Endothelial cell of umbilical vein (primary cell): ENCODE data around the gene CAMTA1. TPM values are rescaled to one million over a fixed set of nuclear protein-coding genes. Genes with fewer than 3 reads are reported as not detected.

Experiments
- BruUV-seq: library from RNA; stranded (reverse); fragments of 400-500 nt; replicated peaks from 2 replicates; lab custom pipeline; 2021; lab: Mats Ljungman, UMichigan
- CTCF ChIA-PET: fragments of 300-600, 350-600 bp; sonication (Branson Sonifier 250); formaldehyde crosslinking; loops from one replicate; lab custom pipeline; 2021; ENCODE audit warnings: antibody characterized with exemption, inconsistent platforms; lab: Charles Lee
- POLR2A ChIA-PET: fragments of 300-600, 350-600 bp; sonication (Branson Sonifier 250); formaldehyde crosslinking; loops from one replicate; lab custom pipeline; 2021; ENCODE audit warnings: antibody characterized with exemption, inconsistent platforms; lab: Charles Lee
- DNase-seq: peaks from one replicate; pipeline ENCODE4 v3.0.0-alpha.2; 2011; ENCODE audit warnings: low read depth, low spot score
- FAIRE-seq: peaks from 2 replicates; lab custom pipeline; 2011; peaks lifted over from hg19 to GRCh38; lab: Jason Lieb, UNC
- H2AFZ ChIP-seq: 2 replicates; pipeline ENCODE4 v1.6.0; 2012; ENCODE audit warnings: low read depth, low read length, control low read depth, inconsistent platforms
- H3K27ac ChIP-seq: 2 replicates; pipeline ENCODE4 v1.5.1; 2011; ENCODE audit warnings: low read depth, mild to moderate bottlenecking, control low read depth, low read length, moderate library complexity; ENCODE audit not compliant: insufficient read depth
- H3K27me3 ChIP-seq, 2 experiments: 2 replicates each; pipeline versions ENCODE4 v1.6.0 to v1.6.1; 2011; ENCODE audit warnings: low read length in 2 of 2, mixed read lengths in 1 of 2; ENCODE audit not compliant: control insufficient read depth in 2 of 2, insufficient read depth in 2 of 2
- H3K36me3 ChIP-seq, 2 experiments: 2 replicates in 1 of 2; 3 replicates in 1 of 2; pipeline ENCODE4 v1.5.1; 2011; ENCODE audit warnings: low read length in 2 of 2, mild to moderate bottlenecking in 1 of 2, moderate library complexity in 1 of 2; ENCODE audit not compliant: control insufficient read depth in 2 of 2, insufficient read depth in 2 of 2; ENCODE audit errors: extremely low read depth in 1 of 2
- H3K4me1 ChIP-seq: 3 replicates; pipeline ENCODE4 v1.5.1; 2011; ENCODE audit warnings: mild to moderate bottlenecking, low read length; ENCODE audit not compliant: control insufficient read depth, insufficient read depth; ENCODE audit errors: extremely low read depth
- H3K4me2 ChIP-seq: 2 replicates; pipeline ENCODE4 v1.6.1; 2011; ENCODE audit warnings: low read length, control low read depth, mixed read lengths; ENCODE audit not compliant: insufficient read depth
- H3K4me3 ChIP-seq, 3 experiments: fragments of 200-600 bp in 1 of 3; sonication (generic), shearing (Covaris generic) in 1 of 3; replicated peaks in 1 of 3; 2 replicates each; pipeline ENCODE4 v1.5.1; 2011 to 2016; ENCODE audit warnings: control low read depth in 3 of 3, low read length in 3 of 3, mild to moderate bottlenecking in 2 of 3, inconsistent platforms in 1 of 3, low read depth in 1 of 3, moderate library complexity in 1 of 3; ENCODE audit not compliant: insufficient read depth in 1 of 3
- H3K79me2 ChIP-seq: 2 replicates; pipeline ENCODE4 v1.6.0; 2012; ENCODE audit warnings: low read length, inconsistent platforms; ENCODE audit not compliant: control insufficient read depth, insufficient read depth
- H3K9ac ChIP-seq: replicated peaks from 2 replicates; pipeline ENCODE3; 2011; ENCODE audit warnings: low read length, control low read depth; ENCODE audit not compliant: insufficient read depth; ENCODE audit errors: extremely low read depth
- H3K9me1 ChIP-seq: replicated peaks from 3 replicates; pipeline ENCODE4 v1.6.0; 2011; ENCODE audit warnings: mild to moderate bottlenecking, low read length; ENCODE audit not compliant: control insufficient read depth, insufficient read depth; ENCODE audit errors: extremely low read depth
- H3K9me3 ChIP-seq: replicated peaks from 2 replicates; pipeline ENCODE4 v1.5.1; 2012; ENCODE audit warnings: low read length, inconsistent platforms; ENCODE audit not compliant: control insufficient read depth, insufficient read depth
- H4K20me1 ChIP-seq: replicated peaks from 2 replicates; pipeline ENCODE3; 2011; ENCODE audit warnings: mild to moderate bottlenecking, low read length; ENCODE audit not compliant: control insufficient read depth, insufficient read depth; ENCODE audit errors: extremely low read depth
- EZH2 ChIP-seq: IDR thresholded peaks from 2 replicates; pipeline ENCODE4 v1.6.1; 2012; ENCODE audit warnings: borderline replicate concordance, low read depth, mild to moderate bottlenecking, moderate library complexity, low read length, inconsistent platforms; ENCODE audit not compliant: severe bottlenecking
- FOS ChIP-seq: IDR thresholded peaks from 2 replicates; pipeline ENCODE4 v1.6.1; 2011; ENCODE audit warnings: mild to moderate bottlenecking, low read length, moderate library complexity, borderline replicate concordance; ENCODE audit not compliant: insufficient read depth
- JUN ChIP-seq: IDR thresholded peaks from 2 replicates; pipeline ENCODE4 v1.6.1; 2011; ENCODE audit warnings: borderline replicate concordance, low read depth; ENCODE audit not compliant: insufficient read length, insufficient read depth
- POLR2AphosphoS5 ChIP-seq: IDR thresholded peaks from 2 replicates; pipeline ENCODE4 v1.6.1; 2012; ENCODE audit warnings: low read depth, mild to moderate bottlenecking, control low read depth, low read length, moderate library complexity; ENCODE audit not compliant: insufficient read depth
- dilution Hi-C: fragments of 300-500 bp; cut with MboI; formaldehyde crosslinking; loops from one replicate; pipeline ENCODE4 v1.15.0; 2019; ENCODE audit warnings: low sequenced_read_pairs; ENCODE audit not compliant: extremely low pct_ligation_motif_present
- intact Hi-C: fragments of 100-400 bp; cut with micrococcal nuclease; formaldehyde crosslinking; loops from one replicate; pipeline ENCODE4 v1.10.0; 2022
- polyA plus RNA-seq, 4 experiments: library from polyadenylated mRNA; depleted of rRNA in 3 of 4; stranded (reverse) in 3 of 4; unstranded in 1 of 4; fragments of >200 nt; gene quantifications; 2 replicates each; pipeline versions ENCODE4 v1.2.1 to v1.2.3, GENCODE V29; 2011 to 2012; ENCODE audit warnings: missing spikeins in 1 of 4
- total RNA-seq: library from RNA; stranded (reverse); gene quantifications from 2 replicates; pipeline ENCODE4 v1.2.3, GENCODE V29; 2021
- TF ChIP-seq, protein P1 (sequence below), 2 donors: IDR thresholded peaks; 1 replicate in 1 of 2; 2 replicates in 1 of 2; pipeline ENCODE4 v1.5.1; 2011; ENCODE audit warnings: low read length in 2 of 2, mild to moderate bottlenecking in 2 of 2, moderate library complexity in 2 of 2, control low read depth in 1 of 2, inconsistent platforms in 1 of 2, low read depth in 1 of 2; ENCODE audit not compliant: insufficient read depth in 1 of 2; ENCODE audit errors: extremely low read depth in 1 of 2
- TF ChIP-seq, protein P2 (sequence below): IDR thresholded peaks from 2 replicates; pipeline ENCODE4 v1.6.1; 2011; ENCODE audit not compliant: insufficient read depth, insufficient read length

CAMTA1 gene
- total and polyA plus RNA-seq, 2 donors (not counting 3 experiments of a cell fraction or from before 2014, with no cell fraction given), result 50.8 to 92.7 TPM

DNA sequence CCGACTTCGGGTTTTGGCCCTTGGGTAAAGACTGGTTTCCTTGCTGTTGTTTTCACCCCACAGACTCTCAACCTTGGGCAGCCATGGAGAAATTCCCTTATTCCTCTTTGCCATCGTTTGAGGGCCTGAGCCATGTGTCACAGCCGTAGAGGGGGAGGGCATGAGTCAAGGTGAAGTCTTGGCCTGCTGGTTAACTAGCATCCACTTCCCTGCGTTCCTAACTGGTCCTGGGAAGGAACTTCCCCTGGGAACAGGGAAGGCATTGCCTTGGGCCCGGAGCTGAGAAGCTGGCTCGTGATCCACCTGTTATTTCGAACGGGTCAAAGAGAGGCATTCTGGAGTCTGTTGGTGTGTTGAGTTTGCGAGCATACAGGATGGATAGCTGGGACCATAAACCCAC lies 464.9 kb downstream of the CAMTA1 start:
- no peak overlapping the region for H3K9ac ChIP-seq
- H4K20me1 ChIP-seq, result no peaks in the 10 kb centered on the region
- POLR2A ChIA-PET, result no interaction called here
- H3K27me3 ChIP-seq, result no peaks in the 10 kb centered on the region
- FAIRE-seq (no peak), DNase-seq (no peak)
- H3K79me2 ChIP-seq, result no peaks in the 10 kb centered on the region
- no peak overlapping the region for H3K27ac ChIP-seq
- H2AFZ ChIP-seq, result no peak overlapping the region
- TF ChIP-seq, protein P1, sequence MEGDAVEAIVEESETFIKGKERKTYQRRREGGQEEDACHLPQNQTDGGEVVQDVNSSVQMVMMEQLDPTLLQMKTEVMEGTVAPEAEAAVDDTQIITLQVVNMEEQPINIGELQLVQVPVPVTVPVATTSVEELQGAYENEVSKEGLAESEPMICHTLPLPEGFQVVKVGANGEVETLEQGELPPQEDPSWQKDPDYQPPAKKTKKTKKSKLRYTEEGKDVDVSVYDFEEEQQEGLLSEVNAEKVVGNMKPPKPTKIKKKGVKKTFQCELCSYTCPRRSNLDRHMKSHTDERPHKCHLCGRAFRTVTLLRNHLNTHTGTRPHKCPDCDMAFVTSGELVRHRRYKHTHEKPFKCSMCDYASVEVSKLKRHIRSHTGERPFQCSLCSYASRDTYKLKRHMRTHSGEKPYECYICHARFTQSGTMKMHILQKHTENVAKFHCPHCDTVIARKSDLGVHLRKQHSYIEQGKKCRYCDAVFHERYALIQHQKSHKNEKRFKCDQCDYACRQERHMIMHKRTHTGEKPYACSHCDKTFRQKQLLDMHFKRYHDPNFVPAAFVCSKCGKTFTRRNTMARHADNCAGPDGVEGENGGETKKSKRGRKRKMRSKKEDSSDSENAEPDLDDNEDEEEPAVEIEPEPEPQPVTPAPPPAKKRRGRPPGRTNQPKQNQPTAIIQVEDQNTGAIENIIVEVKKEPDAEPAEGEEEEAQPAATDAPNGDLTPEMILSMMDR (IDR thresholded peaks at IDR 0.05; ENCODE audit: extremely low read depth in 1 of 2, insufficient read depth in 1 of 2, low read depth in 1 of 2, low read length in 2 of 2), result no peak
- TF ChIP-seq POLR2AphosphoS5, result no peak
- TF ChIP-seq FOS, result no peak
- no peak for TF ChIP-seq EZH2
- TF ChIP-seq JUN, result no peak
- TF ChIP-seq, protein P2, sequence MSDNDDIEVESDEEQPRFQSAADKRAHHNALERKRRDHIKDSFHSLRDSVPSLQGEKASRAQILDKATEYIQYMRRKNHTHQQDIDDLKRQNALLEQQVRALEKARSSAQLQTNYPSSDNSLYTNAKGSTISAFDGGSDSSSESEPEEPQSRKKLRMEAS, result no peak
- no peak overlapping the region for H3K4me2 ChIP-seq
- no peak overlapping the region for H3K4me3 ChIP-seq
- no peaks in the 10 kb centered on the region for H3K36me3 ChIP-seq
- no peaks in the 10 kb centered on the region for H3K4me1 ChIP-seq
- BruUV-seq, result no TSS peak
- dilution Hi-C loops (no loop called here), intact Hi-C loops (no loop called here)
- no peaks in the 10 kb centered on the region for H3K9me1 ChIP-seq
- H3K9me3 ChIP-seq, result no peaks in the 10 kb centered on the region
- CTCF ChIA-PET, result no interaction called here
